Activated naive CD8-positive, alpha-beta T cell (primary cell): Measurements from ENCODE around the gene RAD23B.

ENCODE experiments used
- H3K27ac Mint-ChIP-seq: one replicate; pipeline ENCODE4 v1.8.0; 2021; ENCODE audit warnings: mixed read lengths
- H3K27me3 Mint-ChIP-seq: one replicate; pipeline ENCODE4 v1.8.0; 2021; ENCODE audit warnings: mixed read lengths
- H3K36me3 Mint-ChIP-seq: one replicate; pipeline ENCODE4 v1.8.0; 2021; ENCODE audit warnings: mixed read lengths
- H3K4me1 Mint-ChIP-seq: one replicate; pipeline ENCODE4 v1.8.0; 2021; ENCODE audit warnings: low read depth, mixed read lengths
- H3K4me3 Mint-ChIP-seq: one replicate; pipeline ENCODE4 v1.8.0; 2021; ENCODE audit warnings: mild to moderate bottlenecking, mixed read lengths
- H3K9me3 Mint-ChIP-seq: one replicate; pipeline ENCODE4 v1.8.0; 2021; ENCODE audit warnings: low read depth, mixed read lengths

The RAD23B gene

DNA sequence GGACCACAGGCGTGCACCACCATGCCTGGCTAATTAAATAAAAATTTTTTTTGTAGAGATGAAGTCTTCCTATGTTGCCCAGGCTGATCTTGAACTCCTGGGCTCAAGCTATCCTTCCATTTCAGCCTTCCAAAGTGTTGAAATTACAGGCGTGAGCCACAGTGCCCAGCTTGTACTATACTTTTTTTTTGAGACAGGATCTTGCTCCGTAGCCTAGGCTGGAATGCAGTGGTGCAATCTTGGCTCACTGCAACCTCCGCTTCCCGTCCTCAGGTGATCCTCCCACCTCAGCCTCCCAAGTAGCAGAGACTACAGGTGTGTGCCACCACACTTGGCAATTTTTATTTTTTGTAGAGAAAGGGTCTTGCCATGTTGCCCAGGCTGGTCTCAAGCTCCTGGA is 5.3 kb upstream of the RAD23B start:
- H3K27me3 Mint-ChIP-seq, result peaks cover 11% of the 10 kb centered on the region
- H3K4me1 Mint-ChIP-seq, result peaks cover 12% of the 10 kb centered on the region
- no peak overlapping the region for H3K4me3 Mint-ChIP-seq
- no peaks in the 10 kb centered on the region for H3K9me3 Mint-ChIP-seq
- H3K36me3 Mint-ChIP-seq, result no peaks in the 10 kb centered on the region
- no peak overlapping the region for H3K27ac Mint-ChIP-seq

- H3K36me3 Mint-ChIP-seq, result peaks cover 2% of the 10 kb centered on the region
- no peak overlapping the region for H3K27ac Mint-ChIP-seq
- no peaks in the 10 kb centered on the region for H3K9me3 Mint-ChIP-seq
- H3K27me3 Mint-ChIP-seq, result peaks cover 10% of the 10 kb centered on the region
- H3K4me3 Mint-ChIP-seq, result no peak overlapping the region
- peaks cover 12% of the 10 kb centered on the region for H3K4me1 Mint-ChIP-seq
Measured at GRCh38 chr9:107279086-107279485, 4.0 kb upstream of the RAD23B start.

DNA sequence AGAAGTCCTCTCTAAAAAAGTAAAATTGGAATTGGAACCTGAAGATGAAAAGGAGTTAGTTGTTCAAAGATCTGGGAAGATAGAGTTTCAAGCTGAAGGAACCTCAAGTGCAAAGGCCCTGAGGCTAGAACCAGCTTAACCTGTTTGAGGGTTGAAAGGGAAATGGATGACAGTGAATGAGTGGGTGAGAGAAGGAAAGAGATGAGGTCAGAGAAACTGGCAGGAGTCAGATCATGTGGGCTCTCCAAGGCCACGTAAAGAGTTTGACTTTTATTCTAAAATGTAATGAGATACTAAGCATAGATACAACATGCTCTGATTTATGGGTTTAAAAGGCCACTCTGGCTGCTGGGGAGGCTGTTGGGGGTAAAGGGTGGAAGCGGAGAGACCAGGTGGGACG is 2.5 kb upstream of the RAD23B start:
- Mint-ChIP-seq H3K9me3 (no peaks in the 10 kb centered on the region), H3K36me3 (peaks cover 2% of the 10 kb centered on the region), H3K4me3 (peak overlapping the region; percentile 2), H3K4me1 (peaks cover 21% of the 10 kb centered on the region), H3K27ac (no peak overlapping the region), H3K27me3 (peaks cover 2% of the 10 kb centered on the region)

GRCh38 chr9:107281184-107281583 is 1.9 kb upstream of the RAD23B start:
- Mint-ChIP-seq H3K27ac (no peak overlapping the region), H3K4me1 (peaks cover 27% of the 10 kb centered on the region), H3K4me3 (peak overlapping the region; percentile 38)

DNA sequence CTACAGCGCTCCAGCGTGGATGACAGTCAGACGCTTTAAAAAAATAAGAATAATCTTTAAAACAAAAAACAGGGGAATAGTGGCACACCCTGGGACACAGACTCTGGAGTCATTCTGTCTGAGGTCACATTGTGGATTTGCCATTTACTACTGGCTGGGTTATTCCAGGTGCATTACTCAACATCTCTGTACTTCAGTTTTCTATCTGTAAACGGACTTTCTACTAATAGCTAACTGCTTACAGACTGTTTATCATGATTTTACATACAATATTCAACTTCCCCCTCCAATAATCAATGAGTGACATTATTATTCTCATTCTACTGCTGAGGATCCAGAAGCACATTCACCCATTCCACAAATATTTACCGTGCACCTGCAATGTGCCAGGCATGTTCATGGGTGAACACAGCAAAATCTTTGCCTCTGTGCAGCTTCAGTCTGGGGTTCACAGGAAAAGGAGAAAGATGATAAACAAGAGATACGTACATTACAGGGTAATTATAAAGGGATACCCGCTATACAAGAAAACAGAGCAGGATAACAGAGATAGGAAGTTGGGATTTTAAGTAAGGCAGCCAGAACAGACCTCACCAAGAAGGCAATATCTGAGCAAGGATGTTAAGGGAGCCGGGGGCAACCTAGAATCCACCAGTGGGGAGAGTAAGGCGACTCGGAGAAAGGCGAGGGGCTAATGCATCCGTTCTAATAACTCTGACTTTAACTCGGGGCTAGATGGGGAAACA is 984 bp upstream of the RAD23B start:
- Mint-ChIP-seq H3K27me3 (no peaks in the 10 kb centered on the region), H3K9me3 (no peaks in the 10 kb centered on the region), H3K36me3 (peaks cover 2% of the 10 kb centered on the region), H3K4me3 (peak overlapping the region; percentile 88), H3K4me1 (peaks cover 32% of the 10 kb centered on the region), H3K27ac (peak overlapping the region; percentile 81)

More at GRCh38 chr9:107281184-107281583, 1.9 kb upstream of the RAD23B start:
- no peaks in the 10 kb centered on the region for H3K27me3 Mint-ChIP-seq
- no peaks in the 10 kb centered on the region for H3K9me3 Mint-ChIP-seq
- H3K36me3 Mint-ChIP-seq, result peaks cover 2% of the 10 kb centered on the region

DNA sequence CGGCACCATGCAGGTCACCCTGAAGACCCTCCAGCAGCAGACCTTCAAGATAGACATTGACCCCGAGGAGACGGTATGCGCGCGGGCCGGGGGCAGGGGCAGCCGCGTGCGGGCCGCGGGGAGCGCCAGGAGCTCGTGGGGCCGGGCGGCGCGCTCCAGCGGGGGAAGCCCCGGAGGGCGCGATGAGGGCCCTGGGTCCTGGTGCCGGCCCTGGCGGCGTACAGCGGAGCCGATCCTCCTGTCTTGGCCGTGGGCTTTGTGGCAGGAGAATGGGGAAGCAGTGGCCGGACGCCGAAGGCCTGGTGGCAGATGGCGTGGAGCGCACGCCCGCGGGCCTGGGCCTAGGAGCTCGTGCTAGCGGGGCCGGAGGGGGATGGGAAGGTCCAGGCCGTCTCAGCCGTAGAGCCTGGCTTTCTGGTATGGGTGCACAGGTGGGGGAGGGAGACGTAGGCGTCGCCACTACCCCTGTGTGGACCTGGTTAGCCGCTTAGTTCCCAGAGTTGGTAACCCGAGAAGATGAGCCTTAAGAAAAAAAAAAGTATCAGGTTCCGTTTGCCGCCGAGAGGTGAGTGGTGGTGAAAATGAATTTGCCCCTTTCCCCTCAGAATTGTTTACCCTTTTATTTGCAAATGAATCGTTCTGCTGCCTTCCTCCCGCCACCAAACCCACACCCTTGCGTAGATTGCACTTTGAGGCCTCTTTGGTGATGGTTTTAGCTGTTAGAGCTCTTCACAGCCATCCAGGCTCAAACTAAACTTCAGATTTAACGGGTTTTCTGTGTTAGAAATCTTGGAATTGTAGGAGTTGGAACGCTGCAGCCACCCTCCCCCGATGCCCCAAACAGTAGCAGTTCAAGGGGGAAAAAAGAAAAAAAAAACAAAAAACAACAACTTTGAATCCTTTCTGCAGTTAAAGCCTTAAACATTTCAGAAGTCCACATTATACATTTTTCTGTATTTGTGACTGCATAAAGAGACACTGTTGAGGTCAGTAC is 841 bp downstream of the RAD23B start:
- no peaks in the 10 kb centered on the region for H3K27me3 Mint-ChIP-seq
- H3K9me3 Mint-ChIP-seq, result no peaks in the 10 kb centered on the region
- peaks cover 47% of the 10 kb centered on the region for H3K4me1 Mint-ChIP-seq
- peak overlapping the region; percentile 98 for H3K4me3 Mint-ChIP-seq
- peaks cover 4% of the 10 kb centered on the region for H3K36me3 Mint-ChIP-seq
- peak overlapping the region; percentile 98 for H3K27ac Mint-ChIP-seq

DNA sequence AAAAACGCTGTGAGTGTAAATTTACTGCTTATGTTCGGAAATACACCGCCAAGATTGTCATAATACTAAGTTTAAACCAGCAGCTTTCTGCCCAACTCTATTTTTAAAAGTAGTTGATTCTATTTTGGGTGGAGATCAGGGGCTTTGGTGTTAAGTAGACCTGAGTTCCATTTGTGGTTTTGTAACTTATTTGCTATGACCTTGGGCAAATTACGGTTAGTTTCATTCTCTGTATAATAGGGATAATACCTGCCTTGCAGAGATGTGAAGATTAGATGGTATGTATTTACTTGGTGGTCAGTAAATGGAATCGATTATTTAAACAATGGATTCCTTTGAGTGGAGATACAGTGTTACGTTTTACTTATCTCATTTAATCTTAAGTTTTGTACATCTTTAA is 1.6 kb downstream of the RAD23B start:
- H3K27me3 Mint-ChIP-seq, result no peaks in the 10 kb centered on the region
- peak overlapping the region; percentile 98 for H3K27ac Mint-ChIP-seq
- H3K4me1 Mint-ChIP-seq, result peaks cover 54% of the 10 kb centered on the region
- peak overlapping the region; percentile 98 for H3K4me3 Mint-ChIP-seq
- H3K9me3 Mint-ChIP-seq, result no peaks in the 10 kb centered on the region
- H3K36me3 Mint-ChIP-seq, result peaks cover 4% of the 10 kb centered on the region

DNA sequence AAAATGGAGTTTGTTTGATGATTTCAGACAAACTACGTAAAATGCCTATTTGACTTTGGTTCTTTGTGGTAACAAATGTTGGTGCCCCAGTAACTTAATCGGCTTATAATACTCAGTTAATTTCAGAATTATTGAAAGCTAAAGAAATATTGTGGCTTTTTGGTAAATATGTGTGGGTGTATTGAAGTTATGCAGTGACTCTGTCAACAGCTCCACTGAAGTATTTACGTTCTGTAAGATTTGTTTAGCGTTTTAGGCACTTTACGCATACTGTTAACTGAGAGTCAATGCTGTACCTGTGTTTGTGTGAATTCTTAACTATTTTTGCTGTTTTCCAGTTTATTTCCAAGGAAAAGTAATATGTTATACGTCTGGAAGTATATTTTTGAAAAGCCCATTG is 2.2 kb downstream of the RAD23B start:
- Mint-ChIP-seq H3K27me3 (no peaks in the 10 kb centered on the region), H3K4me3 (peak overlapping the region; percentile 98), H3K4me1 (peaks cover 61% of the 10 kb centered on the region), H3K27ac (no peak overlapping the region), H3K9me3 (no peaks in the 10 kb centered on the region), H3K36me3 (peaks cover 4% of the 10 kb centered on the region)

DNA sequence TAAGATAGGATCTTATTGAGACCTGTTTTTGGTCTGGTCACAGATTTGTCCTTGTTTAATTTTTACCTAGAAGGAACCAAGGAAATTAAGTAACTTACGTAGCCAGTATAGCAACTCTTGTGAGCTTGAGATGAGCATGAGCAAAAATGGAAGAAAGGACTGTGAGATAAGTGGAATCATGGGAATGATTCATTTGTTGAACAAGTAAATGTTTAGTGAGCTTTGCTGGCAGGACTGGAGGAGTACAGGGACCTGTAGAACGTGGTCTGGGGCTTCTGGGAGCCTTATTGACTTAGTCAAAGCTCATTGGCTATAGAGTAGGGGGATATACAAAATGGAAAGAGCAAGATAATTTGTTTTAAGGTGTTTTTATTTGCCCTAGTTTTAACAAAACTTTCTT is 3.0 kb downstream of the RAD23B start:
- peaks cover 4% of the 10 kb centered on the region for H3K36me3 Mint-ChIP-seq
- peaks cover 63% of the 10 kb centered on the region for H3K4me1 Mint-ChIP-seq
- peak overlapping the region; percentile 98 for H3K4me3 Mint-ChIP-seq
- H3K9me3 Mint-ChIP-seq, result no peaks in the 10 kb centered on the region
- H3K27ac Mint-ChIP-seq, result no peak overlapping the region
- H3K27me3 Mint-ChIP-seq, result no peaks in the 10 kb centered on the region

DNA sequence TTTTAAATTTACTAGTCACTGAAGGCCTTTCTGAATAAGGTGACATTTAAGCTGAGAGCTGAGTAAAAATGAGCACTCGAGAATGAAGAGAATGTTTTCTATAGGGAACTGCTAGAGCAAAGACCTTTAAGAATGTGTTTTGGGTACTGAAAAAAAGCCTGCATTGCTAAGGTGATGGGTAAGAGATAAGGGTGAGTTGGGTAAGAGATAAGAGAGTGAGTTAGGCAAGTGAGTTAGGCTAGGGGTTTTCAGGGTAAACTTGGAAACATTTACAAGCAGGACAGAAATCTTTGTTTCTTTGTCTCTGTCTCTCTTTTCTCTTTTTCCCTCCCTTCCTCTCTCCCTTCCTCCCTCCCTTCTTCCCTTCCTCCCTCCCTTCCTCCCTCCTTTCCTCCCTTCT is 5.6 kb downstream of the RAD23B start:
- Mint-ChIP-seq H3K36me3 (peaks cover 7% of the 10 kb centered on the region), H3K4me1 (peaks cover 73% of the 10 kb centered on the region), H3K27me3 (no peaks in the 10 kb centered on the region), H3K27ac (no peak overlapping the region), H3K4me3 (peak overlapping the region; percentile 30), H3K9me3 (no peaks in the 10 kb centered on the region)

DNA sequence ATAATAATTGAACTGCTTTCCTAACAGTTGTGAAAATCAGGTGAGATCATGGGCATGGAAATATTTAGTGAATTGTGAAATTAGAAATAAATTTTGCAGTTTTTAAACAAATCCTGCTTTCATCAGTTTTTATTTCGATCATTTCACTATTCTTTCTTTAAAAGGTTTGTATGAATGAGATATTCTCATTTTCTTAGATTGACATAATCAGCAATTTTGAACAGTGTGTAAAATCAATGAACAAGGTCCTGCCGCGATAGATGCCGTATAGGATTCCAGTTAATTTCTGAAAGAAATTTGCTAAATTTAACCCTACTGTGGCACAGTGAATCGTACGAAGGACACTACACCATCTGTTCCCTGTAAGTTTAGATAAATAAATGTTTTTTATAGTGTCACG is 7.5 kb downstream of the RAD23B start:
- Mint-ChIP-seq H3K4me3 (no peak overlapping the region), H3K27me3 (no peaks in the 10 kb centered on the region), H3K9me3 (no peaks in the 10 kb centered on the region), H3K36me3 (peaks cover 5% of the 10 kb centered on the region), H3K4me1 (peaks cover 83% of the 10 kb centered on the region), H3K27ac (peak overlapping the region; percentile 2)

DNA sequence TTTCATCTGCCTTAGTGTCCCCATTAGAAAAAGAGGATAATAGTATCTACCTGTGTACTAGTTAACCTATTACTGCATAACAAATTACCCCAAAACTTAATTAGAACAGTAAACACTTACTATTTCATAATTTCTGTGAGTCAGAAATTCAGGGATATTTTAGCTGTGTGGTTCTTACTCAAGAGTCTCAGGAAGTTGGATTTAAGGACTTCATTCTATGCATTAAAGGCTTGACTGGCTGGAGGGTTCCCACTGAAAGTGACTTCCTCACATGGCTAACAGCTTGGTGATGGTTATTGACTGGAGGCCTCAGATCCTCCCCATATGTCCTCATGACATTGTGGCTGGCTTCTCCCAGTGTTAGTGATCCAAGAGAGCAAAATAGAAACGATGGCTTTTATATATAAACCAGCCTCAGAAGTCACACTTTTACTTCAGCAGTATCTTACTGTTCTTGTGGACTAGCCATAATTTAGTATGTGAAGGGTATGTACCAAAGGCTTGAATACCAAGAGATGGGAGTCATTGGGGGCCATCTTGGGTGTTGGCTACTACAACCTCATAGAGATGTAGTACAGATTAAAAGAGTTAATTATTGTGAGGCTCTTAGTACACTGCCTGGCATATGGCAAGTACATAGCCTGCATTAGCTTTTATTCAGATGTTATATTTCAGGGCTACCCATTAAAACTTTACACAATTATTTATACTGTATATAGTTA is 9.9 kb downstream of the RAD23B start:
- peaks cover 82% of the 10 kb centered on the region for H3K4me1 Mint-ChIP-seq
- H3K4me3 Mint-ChIP-seq, result no peak overlapping the region
- H3K27me3 Mint-ChIP-seq, result no peaks in the 10 kb centered on the region
- peaks cover 8% of the 10 kb centered on the region for H3K36me3 Mint-ChIP-seq
- H3K9me3 Mint-ChIP-seq, result no peaks in the 10 kb centered on the region
- H3K27ac Mint-ChIP-seq, result no peak overlapping the region

DNA sequence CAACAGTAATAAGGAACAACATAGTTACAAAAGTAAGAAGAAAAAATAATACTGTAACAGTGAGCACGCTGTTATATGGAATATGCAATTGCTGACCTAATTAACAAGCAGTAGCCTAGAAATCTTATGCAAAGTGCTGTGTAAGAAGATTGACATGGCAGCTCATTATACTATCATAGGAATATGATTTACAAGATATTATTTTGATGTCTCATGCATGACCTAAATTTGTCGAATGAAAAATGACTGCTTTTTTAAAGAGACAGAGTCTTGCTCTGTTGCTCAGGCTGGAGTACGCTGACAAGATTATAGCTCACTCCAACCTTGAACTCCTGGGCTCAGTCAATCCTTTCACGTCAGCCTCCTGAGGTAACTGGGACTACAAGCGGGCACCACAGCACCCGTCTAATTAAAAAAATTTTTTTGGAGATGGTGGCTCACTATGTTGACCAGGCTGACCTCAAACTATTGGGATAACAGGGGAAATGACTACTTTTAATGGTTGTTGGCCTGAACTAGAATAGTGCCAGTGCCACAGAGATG is 10.5 kb downstream of the RAD23B start:
- Mint-ChIP-seq H3K27me3 (no peaks in the 10 kb centered on the region), H3K36me3 (peaks cover 7% of the 10 kb centered on the region), H3K4me1 (peaks cover 76% of the 10 kb centered on the region), H3K4me3 (no peak overlapping the region), H3K9me3 (no peaks in the 10 kb centered on the region), H3K27ac (no peak overlapping the region)

- Mint-ChIP-seq H3K4me3 (no peak overlapping the region), H3K27ac (peak overlapping the region; percentile 37)
Measured at GRCh38 chr9:107294756-107295155, 11.7 kb downstream of the RAD23B start.

More at GRCh38 chr9:107294756-107295155, 11.7 kb downstream of the RAD23B start:
- H3K4me1 Mint-ChIP-seq, result peaks cover 76% of the 10 kb centered on the region
- H3K36me3 Mint-ChIP-seq, result peaks cover 5% of the 10 kb centered on the region
- H3K9me3 Mint-ChIP-seq, result no peaks in the 10 kb centered on the region
- H3K27me3 Mint-ChIP-seq, result no peaks in the 10 kb centered on the region
